Skeletal muscle cell (primary cell): ENCODE measurements around the gene KAT5.
"Not testable (repeated sequence)": the region's sequence is repeated elsewhere in the genome, so short reads cannot be mapped to it uniquely, and the experiment has no call there.

Experiments
- DNase-seq: peaks from one replicate; pipeline ENCODE4 v3.0.0-alpha.2; 2010; ENCODE audit warnings: low read depth
- H3K4me3 ChIP-seq: 2 replicates; pipeline ENCODE4 v1.5.1; 2011; ENCODE audit warnings: low read depth, mild to moderate bottlenecking, control low read depth, low read length, moderate library complexity

Gene KAT5

GRCh38 chr11:65711785-65712632 is at the start of gene KAT5:
KAT5 (plus strand) TSS chr11:65712252; CDS start chr11:65712268, 16 bp downstream.
- H3K4me3 ChIP-seq: peak within 1 kb of the TSS; percentile 79
- DNase-seq: peak; percentile 93

DNA sequence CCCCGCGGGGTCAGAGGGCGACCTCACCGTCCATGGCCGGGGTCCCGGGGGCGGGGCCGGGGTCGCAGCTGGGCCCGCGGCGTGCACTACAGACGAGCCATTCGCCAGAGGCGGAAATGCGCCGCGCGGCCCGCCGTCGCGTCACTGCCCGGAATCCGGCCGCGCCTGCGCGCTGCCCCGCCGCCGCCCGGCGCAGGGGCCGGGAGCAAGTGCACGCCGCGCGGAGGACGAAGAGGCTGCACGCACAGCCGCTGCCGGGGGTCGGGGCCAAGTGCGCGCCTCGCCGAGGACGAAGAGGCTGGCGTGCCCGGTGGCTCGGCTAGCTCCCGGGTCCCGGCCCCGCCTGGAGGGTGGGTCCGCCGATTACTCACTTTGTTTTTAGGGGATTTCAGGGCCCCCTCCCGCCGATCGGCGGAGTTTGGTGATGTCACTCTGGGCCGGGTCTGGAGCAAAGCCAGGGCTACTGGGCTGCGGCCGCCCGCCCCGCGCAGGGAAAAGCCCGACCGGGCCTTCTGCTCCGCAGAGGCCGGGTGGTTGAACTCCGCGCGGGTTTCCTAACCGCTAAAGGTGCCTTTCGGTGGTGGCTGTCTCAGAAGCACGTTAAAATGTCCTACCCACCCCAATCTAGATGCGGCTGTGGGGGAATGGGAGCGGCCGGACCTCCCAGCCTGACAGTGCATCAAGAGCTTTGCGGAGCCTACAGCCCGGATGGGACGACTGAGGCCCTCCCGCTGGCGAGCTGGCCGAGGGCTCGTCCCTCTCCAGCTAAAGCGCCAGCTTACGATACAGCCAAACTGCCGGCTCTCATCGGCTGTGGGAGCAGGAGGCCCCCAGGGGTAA is 49.0 kb upstream of the KAT5 start, which contains the start of gene RELA:
Gene RELA, minus strand, starts transcription at position 118 of the 840 bp plus-strand sequence. Its CDS starts 84 bp downstream, at position 34.
- peak within 1 kb of the TSS; percentile 99 for H3K4me3 ChIP-seq
- DNase-seq: peak; percentile 87

GRCh38 chr11:65663639-65664200 is 48.3 kb upstream of the KAT5 start:
- peak; percentile 24 for DNase-seq

GRCh38 chr11:65672180-65672860 is 39.7 kb upstream of the KAT5 start:
- no peak overlapping the region for H3K4me3 ChIP-seq
- DNase-seq: no peak

More at GRCh38 chr11:65663639-65664200, 48.3 kb upstream of the KAT5 start:
- H3K4me3 ChIP-seq: peak overlapping the region; percentile 99

DNA sequence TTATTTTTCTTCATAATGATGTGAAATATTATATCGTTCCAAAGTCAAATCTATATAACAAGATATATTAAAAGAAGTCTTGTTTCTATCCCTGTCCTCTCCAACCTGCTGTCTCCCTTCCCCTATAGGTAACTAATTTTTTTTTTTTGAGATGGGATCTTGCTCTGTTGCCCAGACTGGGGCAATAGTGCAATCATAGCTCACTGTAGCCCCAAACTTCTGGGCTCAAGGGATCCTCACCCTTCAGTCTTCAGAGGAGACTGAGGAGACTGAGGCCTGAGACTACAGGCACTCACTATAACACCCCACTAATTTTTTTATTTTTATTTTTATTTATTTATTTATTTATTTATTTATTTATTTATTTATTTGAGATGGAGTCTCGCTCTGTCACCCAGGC is 39.1 kb upstream of the KAT5 start:
- DNase-seq: no peak
- H3K4me3 ChIP-seq: no peak overlapping the region

- no peak overlapping the region for H3K4me3 ChIP-seq
- no peak for DNase-seq
Measured at GRCh38 chr11:65680192-65680743, 31.8 kb upstream of the KAT5 start.

DNA sequence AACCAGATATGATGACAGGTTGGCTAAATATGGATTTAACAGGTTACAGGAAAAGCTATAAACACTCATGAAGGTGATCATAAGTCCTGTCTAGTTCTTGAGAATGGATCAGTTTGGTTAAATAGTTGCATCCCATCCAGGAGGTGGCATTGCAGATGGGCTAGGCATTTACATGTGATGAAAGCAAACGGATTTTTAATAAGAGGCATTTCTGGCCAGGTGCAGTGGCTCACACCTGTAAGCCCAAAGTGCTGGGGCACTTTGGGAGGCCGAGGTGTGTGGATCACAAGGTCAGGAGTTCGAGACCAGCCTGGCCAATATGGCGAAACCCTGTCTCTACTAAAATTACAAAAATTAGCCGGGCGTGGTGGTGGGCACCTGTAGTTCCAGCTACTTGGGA is 28.6 kb upstream of the KAT5 start:
- DNase-seq, H3K4me3 ChIP-seq: not testable (repeated sequence)

DNA sequence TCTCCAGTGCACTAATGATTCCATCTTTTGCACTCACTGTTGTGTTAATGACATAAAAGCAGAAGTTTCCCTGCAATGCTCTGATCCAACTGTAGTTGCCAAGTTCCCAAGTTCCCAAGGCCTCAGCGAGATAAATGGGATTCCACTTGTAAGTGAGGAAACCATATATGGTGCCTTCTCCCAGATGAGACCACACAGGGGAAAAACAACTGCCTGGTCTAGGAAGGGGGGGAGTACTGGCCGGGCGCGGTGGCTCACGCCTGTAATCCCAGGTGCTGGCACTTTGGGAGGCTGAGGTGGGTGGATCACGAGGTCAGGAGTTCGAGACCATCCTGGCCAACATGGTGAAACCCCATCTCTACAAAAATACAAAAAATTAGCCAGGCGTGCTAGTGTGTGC is 26.1 kb upstream of the KAT5 start:
- no peak overlapping the region for H3K4me3 ChIP-seq
- no peak for DNase-seq

GRCh38 chr11:65691847-65692246 is 20.2 kb upstream of the KAT5 start:
- not testable (repeated sequence) for H3K4me3 ChIP-seq, DNase-seq

GRCh38 chr11:65692367-65692766 is 19.7 kb upstream of the KAT5 start:
- H3K4me3 ChIP-seq: no peak overlapping the region
- DNase-seq: no peak

DNA sequence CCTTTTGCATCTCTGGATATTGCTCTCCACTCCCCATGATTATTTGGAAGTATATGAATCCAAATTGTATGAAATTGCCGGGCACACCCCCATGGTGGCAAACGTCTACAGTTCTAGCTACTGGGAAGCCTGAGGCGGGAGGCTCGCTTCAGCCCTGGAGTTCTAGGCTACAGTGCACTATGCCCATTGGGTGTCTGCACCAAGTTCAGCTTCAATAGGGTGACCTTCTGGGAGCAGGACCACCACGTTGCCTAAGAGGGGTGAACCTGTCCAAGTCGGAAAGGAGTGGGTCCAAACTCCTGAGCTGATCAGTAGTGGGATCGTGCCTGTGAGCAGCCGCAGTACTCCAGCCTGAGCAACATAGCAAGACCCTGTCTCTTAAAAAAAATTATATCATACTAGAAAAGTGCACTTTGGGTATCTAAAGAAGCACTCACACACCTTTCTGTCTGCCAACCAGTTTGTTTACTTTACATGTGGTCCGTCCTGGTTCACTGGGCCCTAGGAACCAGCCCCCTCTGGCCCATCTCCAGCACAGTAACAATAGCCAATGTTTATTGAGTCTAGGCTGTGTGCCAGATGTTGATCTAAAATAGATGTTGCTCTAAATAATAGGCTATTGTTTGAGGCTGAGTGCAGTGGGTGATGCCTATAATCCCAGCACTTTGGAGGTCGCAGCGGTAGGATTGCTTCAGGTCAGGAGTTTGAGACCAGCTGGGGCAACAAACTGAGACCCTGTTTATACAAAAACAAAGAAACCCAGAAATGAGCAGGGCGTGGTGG is 16.4 kb upstream of the KAT5 start:
- H3K4me3 ChIP-seq: no peak overlapping the region
- no peak for DNase-seq

- DNase-seq: no peak
- no peak overlapping the region for H3K4me3 ChIP-seq
Measured at GRCh38 chr11:65696802-65697552, 15.1 kb upstream of the KAT5 start.

DNA sequence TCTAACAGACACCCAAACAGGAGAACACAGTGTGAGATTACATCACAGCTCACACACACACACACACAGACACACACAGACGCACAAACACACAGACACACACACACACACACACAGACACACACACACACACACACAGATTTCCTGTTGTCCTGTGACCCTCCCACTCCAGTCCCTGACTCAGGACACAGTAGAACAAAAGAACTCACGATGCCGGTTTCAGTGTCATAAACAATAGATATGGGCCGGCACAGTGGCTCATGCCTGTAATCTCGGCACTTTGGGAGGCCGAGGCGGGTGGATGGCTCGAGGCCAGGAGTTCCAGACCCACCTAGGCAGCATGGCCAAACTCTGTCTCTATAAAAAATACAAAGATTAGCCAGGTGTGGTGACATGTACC is 13.8 kb upstream of the KAT5 start:
- no peak for DNase-seq
- no peak overlapping the region for H3K4me3 ChIP-seq

GRCh38 chr11:65699306-65699705 is 12.7 kb upstream of the KAT5 start:
- no peak overlapping the region for H3K4me3 ChIP-seq
- DNase-seq: no peak

DNA sequence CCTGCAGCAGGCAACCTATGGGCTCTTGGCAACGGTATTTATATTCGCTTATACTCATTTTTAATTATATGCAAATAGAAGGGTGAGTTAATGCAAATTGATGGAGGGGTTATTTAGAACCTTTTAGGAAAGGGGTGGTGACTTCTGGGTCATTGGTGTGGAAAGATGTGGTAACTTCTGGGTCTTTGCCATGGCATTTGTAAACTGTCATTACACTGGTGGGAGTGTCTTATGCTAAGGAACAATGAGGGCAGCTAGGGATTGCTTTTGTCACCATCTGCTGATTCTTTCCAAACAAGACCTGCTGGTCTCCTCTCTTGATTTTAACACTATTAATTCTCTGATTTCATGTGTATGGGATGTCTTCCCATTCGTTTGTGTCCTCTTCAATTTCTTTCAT is 11.7 kb upstream of the KAT5 start:
- no peak for DNase-seq

GRCh38 chr11:65701686-65702085 is 10.4 kb upstream of the KAT5 start:
- H3K4me3 ChIP-seq: no peak overlapping the region
- no peak for DNase-seq

More for the DNA sequence above, 11.7 kb upstream of the KAT5 start:
- H3K4me3 ChIP-seq: no peak overlapping the region

DNA sequence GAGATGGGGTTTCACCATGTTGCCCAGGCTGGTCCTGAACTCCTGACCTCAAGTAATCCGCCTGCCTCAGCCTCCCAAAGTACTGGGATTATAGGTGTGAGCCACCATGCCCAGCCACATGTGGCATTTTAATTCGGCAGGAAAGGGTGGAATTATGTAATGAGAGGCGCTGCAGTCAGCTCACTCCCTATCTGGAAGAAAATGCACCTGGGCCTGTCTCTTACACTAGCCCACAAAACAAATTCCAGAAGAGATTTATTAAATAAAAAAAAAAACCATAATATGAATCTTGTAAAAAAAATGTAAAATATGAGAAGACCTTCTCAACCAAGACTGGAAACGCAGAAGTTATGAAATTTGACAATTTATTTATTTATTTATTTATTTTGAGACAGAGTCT is 8.2 kb upstream of the KAT5 start:
- no peak for DNase-seq
- H3K4me3 ChIP-seq: no peak overlapping the region

GRCh38 chr11:65706303-65706763 is 5.7 kb upstream of the KAT5 start:
- peak; percentile 2 for DNase-seq
- H3K4me3 ChIP-seq: not testable (repeated sequence)
